HG03565 (cell line): ENCODE results near the gene MAPKAPK2.

Source experiments
- ATAC-seq: cut with Tn5 transposase; IDR thresholded peaks from one replicate; pipeline ENCODE4 v1.9.1; 2021; ENCODE audit warnings: mild to moderate bottlenecking, moderate library complexity; ENCODE audit not compliant: unreplicated experiment

Gene MAPKAPK2

DNA sequence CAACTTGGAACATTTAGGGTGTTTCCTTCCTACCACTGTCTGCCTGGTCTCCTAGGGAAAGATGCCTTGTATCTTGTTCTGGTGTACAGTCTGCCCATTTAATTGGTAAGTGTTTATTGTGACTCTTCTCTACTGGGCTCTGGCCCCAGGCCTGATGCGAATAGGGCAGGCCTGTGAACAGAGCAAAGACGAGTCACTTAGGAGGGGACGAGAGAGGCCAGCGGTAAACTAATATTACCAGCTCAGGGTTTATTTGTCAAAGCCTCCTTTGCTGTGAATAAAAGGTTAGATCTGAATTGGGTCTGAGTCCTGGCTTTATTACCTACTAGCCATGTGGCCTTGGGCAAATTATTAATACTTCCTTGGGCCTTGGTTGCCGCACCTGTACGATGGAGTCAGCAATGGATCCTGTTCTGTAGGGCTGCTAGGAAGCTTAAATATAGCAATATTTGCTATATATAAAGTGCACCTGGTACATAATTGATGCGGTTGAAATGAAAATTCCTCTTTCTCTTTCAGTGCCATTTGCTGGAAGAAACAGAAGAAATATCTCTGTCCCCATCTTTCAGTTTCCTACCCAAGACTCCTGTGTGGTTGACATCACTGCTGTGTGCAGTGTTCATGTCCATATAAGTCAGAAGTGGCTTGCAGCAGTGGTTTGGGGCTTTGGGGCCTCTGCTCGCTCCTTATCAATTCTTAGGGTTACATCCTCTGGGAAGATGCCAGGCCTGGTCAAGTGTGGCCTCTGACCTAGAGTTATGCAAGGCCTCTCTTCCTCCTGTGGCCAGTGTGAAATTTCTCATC is 32.4 kb downstream of the MAPKAPK2 start:
- ATAC-seq = peak; percentile 62

DNA sequence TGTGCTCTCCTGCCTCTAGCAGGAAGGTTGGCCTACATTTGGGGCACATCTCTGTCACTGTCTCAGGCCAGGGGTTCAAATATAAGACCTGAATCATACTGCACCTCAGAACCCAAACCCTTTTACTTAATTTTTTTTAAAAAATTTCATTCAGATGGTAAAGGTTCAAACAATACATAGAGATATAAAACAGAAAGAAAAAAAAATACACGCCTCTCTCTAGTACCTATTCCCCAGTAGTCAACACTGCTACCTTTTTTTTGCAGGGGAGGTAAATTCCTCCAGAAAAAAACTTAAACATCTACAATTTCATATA is 32.9 kb downstream of the MAPKAPK2 start:
- no peak for ATAC-seq

- ATAC-seq = no peak
Observed at GRCh38 chr1:206719169-206719839, 34.6 kb downstream of the MAPKAPK2 start.

DNA sequence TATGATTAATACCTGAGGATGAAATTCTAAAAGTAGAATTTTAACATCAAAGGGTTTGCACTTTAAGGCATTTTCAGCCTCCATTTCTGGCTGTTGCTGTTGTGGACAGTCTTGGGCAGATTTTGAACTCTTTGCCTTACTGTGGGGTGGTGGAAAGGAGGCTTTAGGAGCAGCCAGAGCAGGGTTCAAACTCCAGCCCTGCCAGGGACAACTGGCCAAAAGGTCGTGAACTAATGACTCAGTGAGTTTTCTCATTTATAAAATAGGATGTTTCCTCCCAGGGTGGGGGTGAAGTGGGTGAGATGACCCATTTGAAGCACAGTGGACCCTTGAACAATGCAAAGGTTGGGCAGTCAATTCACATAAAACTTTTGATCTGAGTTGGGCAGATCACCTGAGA is 36.7 kb downstream of the MAPKAPK2 start:
- no peak for ATAC-seq

DNA sequence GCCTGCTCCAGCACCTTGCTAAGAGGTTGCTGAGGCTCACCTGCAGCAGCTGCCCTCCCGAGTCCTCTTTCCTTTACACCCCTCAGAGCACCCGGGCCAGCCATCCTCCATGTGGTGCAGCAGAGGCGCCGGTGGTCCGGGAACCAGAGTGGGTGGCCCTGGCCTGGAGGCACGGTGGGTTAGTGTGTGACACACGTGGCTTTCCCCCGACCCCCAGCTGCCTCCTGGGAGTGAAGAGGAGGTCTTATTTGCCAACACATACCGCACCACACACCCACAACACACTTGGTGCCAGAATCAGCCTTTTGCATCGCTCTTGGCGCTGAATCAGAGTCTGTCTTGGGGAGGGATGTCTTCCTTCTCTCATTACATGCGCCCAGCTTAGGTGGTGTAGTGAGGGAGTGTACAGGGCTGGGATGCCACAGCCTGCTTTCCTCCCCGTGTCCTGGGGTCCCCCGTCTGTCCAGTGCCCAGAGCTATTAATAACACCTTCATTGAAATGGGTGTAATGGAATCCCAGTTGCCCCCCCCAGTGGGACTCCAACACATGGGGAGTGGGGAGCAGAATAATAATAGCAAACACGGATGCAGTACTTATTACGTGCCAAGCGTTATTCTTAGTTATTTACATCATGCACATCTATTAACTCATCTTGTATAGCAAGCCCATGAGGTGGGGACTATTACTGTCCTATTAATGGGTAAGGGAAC is 38.2 kb downstream of the MAPKAPK2 start:
- ATAC-seq = no peak

GRCh38 chr1:206723462-206723804 is 38.7 kb downstream of the MAPKAPK2 start:
- no peak for ATAC-seq

GRCh38 chr1:206723805-206724472 is 39.2 kb downstream of the MAPKAPK2 start:
- ATAC-seq = no peak

DNA sequence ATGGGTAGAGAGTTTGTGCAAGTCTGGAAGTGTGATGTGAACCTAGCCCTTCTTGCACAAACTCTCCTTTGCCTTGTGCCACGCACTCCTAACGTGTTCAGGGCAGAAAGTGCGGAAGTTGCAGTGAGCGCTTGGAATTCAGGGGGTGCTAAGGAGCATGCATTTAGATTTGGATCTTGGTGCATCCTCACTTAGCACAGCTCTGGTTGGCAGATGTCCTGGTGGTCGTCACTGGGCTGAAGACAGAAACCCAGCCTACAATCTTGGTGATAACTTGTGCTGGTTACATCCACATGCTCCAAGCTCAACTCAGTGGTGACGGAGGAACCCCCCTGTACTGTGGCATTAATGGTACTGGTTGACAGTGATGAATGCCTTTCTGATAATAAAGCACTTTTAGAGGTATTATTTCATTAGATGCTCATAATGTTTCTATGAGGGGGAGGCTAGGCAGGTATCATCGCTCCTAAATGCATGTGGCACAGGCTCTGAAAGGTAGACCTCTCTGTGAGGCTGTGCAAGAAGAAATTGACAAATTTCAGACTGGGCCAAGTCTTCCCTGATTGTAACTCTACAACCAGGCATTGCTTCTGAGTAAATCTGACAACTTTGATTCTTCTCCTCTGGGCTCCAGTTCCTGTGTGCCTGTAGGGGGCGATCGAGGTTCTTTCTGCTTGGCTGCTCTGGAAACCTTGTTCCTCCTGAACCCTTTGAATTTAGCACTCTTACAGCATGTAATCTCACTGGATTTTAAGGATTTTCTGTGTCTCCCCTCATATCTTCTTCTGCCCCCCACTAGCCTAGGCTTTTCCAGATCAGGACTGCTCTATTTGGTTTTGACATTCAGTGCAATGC is 40.6 kb downstream of the MAPKAPK2 start:
- no peak for ATAC-seq

DNA sequence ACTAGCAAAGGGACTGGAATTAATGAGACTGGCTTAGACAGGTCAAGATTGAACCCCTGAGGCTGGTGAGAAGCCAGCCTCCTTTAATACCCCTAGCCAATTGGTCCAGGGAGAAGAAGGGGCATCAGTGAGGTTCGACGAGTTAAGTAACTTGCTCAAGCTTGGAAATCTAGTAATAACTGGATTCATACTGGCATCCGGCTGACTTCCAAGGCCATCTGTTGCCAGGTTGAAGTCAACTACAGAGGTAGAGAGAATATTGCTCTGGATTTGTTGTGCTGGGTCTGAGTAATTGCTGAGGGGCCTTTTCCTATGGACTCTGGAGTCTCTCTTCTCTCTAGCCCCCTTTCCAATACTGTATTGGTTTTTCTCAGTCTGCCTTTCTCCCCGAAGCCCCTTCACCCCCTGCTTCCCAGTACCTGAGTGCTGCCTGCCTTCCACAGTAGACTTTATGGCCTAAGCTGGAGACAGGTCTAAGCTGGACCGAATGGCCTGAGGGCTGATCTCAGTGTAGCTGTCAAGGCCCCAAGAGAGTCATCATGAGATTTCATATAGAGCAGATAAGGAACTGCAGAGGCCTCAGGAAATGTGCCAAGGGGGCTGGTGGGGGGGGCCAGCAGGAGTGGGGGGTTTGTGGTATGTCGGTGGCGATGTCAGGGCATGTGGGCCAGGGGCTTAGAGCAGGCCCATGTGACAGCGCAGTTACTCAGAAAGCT is 43.4 kb downstream of the MAPKAPK2 start:
- ATAC-seq = no peak

GRCh38 chr1:206728697-206728987 is 43.9 kb downstream of the MAPKAPK2 start:
- ATAC-seq = no peak

GRCh38 chr1:206729050-206729449 is 44.3 kb downstream of the MAPKAPK2 start:
- ATAC-seq = no peak

DNA sequence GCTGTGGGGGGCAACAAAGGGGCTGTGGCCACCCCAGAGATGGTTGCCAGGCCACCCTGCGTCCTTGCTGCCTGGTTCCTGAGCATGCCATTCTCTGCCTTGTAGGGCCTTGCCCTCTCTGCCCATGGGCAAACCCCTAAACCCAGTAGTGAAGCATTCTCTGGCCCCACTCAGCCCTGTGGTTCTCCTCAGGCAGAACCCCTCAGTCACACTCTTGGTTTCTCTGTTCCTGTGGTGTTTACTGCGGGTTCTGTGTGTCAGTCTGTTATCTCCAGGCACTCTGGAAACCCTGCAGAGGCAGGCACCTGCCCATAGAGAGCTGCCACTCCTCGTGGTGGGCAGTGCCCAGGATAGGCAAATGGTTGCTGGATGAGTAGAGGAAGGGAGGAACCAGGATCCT is 44.8 kb downstream of the MAPKAPK2 start:
- no peak for ATAC-seq

GRCh38 chr1:206732508-206732907 is 47.8 kb downstream of the MAPKAPK2 start:
- no peak for ATAC-seq

DNA sequence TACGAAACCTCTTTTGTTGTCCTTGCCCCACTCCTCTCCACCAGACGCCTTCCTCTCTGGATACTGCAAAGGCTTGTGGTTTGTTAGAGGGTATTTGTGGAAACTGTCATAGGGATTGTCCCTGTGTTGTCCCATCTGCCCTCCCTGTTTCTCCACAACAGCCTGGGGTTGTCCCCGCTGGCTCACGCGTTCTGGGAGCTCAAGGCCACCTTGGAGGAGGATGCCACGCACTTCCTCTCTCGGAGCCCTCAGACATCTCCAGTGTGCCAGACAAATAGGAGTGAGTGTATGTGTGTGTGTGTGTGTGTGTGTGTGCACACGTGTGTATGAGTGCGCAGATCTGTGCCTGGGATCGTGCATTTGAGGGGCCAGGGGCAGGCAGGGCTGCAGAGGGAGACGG is 48.3 kb downstream of the MAPKAPK2 start:
- ATAC-seq = no peak

GRCh38 chr1:206734499-206735142 is 49.9 kb downstream of the MAPKAPK2 start:
- no peak for ATAC-seq

DNA sequence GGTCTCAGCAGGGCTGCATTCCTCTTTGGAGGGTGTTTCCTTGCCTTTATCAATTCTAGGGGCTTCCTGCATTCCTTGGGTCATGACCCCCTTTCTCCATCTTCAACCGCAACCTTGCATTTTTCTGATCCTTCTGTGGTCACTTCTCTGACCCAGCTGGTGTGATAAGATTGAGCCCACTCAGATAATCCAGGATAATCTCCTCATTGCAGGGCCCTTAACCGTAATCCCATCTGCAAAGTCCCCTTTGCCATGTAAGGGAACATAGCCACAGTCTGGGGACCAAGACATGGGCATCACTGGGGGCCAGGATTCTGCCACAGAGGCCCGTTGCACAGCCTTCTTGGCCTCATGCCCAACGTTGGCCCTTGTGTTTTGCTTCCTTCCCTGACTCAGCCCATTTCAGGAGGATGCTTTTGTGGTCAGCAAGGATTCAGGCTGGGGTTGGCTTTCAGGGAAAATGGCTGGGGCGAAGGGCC is 50.9 kb downstream of the MAPKAPK2 start:
- no peak for ATAC-seq

DNA sequence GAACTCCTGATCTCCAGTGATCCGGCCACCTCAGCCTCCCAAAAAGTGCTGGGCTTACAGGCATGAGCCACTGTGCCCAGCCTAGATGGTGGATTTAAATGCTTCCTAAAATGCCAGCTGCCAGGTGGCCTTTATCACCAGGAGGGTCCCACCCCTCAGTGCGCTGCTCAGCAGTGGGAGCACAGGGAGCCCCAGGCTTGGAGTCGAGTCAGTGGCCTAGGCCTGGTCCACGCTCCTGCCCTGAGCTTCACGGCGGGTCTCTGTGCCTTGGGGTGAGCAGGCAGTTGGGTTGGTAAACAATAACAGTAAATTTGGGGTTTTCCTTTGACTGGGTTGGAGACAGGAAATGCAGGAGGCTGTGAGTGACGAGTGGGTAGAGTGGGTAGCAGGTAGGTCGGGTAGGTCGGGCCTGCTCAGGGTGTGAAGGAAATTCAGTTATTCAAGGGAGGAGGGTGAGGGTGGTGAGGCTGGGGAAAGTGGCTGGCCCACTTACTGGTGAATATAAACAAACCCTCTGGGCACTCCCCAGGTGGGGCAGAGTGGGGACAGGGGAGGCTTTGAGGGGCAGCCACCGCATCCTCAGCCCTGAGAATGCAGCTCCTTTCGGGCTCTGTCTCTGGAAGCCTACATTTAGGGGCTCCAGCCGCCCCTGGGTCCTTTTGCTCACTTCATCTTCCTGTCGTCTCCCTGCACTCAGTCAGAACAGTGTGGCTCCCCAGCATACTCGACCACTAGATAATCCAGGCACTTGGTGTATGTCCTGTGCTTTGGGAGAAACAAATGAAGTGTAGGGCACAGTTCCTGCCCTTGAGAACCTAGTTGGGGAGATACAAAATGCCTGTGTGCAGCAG is 52.4 kb downstream of the MAPKAPK2 start:
- no peak for ATAC-seq

DNA sequence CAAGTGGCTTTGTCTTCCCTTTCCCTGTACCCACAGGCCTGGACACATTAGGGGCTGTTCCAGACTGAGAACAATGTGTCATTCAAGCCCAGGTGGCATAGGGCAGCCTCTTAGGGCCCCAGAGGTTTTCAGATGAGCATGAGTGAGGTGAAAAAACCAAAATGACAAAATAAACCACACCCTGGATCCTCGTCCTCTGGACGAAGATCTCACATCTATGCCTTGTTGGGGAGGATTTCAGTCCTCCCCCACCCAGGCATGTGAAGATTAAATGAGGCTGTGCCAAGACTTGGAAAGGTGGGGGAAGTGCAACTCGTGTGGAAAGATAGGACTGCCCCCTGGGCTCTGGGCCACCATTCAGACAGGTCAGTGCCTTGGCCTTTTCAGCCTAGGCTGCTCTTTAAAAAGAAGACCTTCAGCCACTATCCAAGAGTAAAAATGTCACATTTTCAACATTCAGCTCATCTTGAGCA is 53.1 kb downstream of the MAPKAPK2 start:
- ATAC-seq = no peak
